ENCODE measurements around the gene ANKRD12. TPM values are rescaled to one million over a fixed set of nuclear protein-coding genes. Genes with fewer than 3 reads are reported as not detected.

The ANKRD12 gene
- 10 to 100 TPM; 15.0 to 19.7 TPM for total RNA-seq
- 10 to 100 TPM in 1 of 2 donors, 1 to 10 TPM in 1; 2.7 to 59.7 TPM for polyA plus RNA-seq

GRCh38 chr18:9136315-9137155 is at the start of gene ANKRD12:
Gene ANKRD12, plus strand, starts transcription at chr18:9136781. Its CDS starts 45,652 bp downstream, at chr18:9182433.
- under 1% methylated on average over 95 of the region's 95 CpGs for WGBS
- peaks cover 0 to 65% (median 48%) of the 10 kb centered on the region in 4 donors for H3K4me1 ChIP-seq (ENCODE audit: control insufficient read depth in 4 of 4, insufficient read depth in 4 of 4, low read length in 3 of 4)
- no peaks in the 10 kb centered on the region for H3K9me3 ChIP-seq (ENCODE audit: control insufficient read depth in 4 of 4, low read length in 3 of 4)
- peak; percentile 98 for DNase-seq (ENCODE audit: low spot score)
- TF ChIP-seq ZBTB33 (IDR thresholded peaks at IDR 0.05) (no peak), EGR1 (IDR thresholded peaks at IDR 0.05; ENCODE audit: low read depth in 2 of 2) (peak in 1 of 2 donors; percentile 24), SP1 (IDR thresholded peaks at IDR 0.05) (peak; percentile 68), HNF4A (conservative IDR thresholded peaks at IDR 0.05) (peak in 1 of 2 donors; percentile 13), FOXA2 (IDR thresholded peaks at IDR 0.05) (no peak), HNF4G (IDR thresholded peaks at IDR 0.05) (no peak), YY1 (IDR thresholded peaks at IDR 0.05) (peak; percentile 74), ATF3 (IDR thresholded peaks at IDR 0.05) (no peak), RAD21 (IDR thresholded peaks at IDR 0.05) (peak; percentile 20 to 51), MAX (IDR thresholded peaks at IDR 0.05) (peak; percentile 78), GABPA (IDR thresholded peaks at IDR 0.05 in 1 of 2, conservative IDR thresholded peaks at IDR 0.05 in 1 of 2) (peak in 1 of 2 donors; percentile 50), JUND (IDR thresholded peaks at IDR 0.05) (peak in 1 of 2 donors; percentile 11), RXRA (IDR thresholded peaks at IDR 0.05) (peak; percentile 26 to 33), TAF1 (conservative IDR thresholded peaks at IDR 0.05) (peak; percentile 65), NR2F2 (IDR thresholded peaks at IDR 0.05) (no peak)
- TF ChIP-seq, protein P1, sequence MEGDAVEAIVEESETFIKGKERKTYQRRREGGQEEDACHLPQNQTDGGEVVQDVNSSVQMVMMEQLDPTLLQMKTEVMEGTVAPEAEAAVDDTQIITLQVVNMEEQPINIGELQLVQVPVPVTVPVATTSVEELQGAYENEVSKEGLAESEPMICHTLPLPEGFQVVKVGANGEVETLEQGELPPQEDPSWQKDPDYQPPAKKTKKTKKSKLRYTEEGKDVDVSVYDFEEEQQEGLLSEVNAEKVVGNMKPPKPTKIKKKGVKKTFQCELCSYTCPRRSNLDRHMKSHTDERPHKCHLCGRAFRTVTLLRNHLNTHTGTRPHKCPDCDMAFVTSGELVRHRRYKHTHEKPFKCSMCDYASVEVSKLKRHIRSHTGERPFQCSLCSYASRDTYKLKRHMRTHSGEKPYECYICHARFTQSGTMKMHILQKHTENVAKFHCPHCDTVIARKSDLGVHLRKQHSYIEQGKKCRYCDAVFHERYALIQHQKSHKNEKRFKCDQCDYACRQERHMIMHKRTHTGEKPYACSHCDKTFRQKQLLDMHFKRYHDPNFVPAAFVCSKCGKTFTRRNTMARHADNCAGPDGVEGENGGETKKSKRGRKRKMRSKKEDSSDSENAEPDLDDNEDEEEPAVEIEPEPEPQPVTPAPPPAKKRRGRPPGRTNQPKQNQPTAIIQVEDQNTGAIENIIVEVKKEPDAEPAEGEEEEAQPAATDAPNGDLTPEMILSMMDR (IDR thresholded peaks at IDR 0.05; ENCODE audit: low read depth, low read length, missing input control) = no peak
- TF ChIP-seq, protein P2, sequence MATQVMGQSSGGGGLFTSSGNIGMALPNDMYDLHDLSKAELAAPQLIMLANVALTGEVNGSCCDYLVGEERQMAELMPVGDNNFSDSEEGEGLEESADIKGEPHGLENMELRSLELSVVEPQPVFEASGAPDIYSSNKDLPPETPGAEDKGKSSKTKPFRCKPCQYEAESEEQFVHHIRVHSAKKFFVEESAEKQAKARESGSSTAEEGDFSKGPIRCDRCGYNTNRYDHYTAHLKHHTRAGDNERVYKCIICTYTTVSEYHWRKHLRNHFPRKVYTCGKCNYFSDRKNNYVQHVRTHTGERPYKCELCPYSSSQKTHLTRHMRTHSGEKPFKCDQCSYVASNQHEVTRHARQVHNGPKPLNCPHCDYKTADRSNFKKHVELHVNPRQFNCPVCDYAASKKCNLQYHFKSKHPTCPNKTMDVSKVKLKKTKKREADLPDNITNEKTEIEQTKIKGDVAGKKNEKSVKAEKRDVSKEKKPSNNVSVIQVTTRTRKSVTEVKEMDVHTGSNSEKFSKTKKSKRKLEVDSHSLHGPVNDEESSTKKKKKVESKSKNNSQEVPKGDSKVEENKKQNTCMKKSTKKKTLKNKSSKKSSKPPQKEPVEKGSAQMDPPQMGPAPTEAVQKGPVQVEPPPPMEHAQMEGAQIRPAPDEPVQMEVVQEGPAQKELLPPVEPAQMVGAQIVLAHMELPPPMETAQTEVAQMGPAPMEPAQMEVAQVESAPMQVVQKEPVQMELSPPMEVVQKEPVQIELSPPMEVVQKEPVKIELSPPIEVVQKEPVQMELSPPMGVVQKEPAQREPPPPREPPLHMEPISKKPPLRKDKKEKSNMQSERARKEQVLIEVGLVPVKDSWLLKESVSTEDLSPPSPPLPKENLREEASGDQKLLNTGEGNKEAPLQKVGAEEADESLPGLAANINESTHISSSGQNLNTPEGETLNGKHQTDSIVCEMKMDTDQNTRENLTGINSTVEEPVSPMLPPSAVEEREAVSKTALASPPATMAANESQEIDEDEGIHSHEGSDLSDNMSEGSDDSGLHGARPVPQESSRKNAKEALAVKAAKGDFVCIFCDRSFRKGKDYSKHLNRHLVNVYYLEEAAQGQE (IDR thresholded peaks at IDR 0.05) = peak; percentile 67
- H3K27me3 ChIP-seq (ENCODE audit: control insufficient read depth in 4 of 4, insufficient read depth in 4 of 4, low read length in 3 of 4) = no peaks in the 10 kb centered on the region
- H3K9ac ChIP-seq (ENCODE audit: low read depth in 1 of 2, low read length in 2 of 2) = peak within 1 kb of the TSS; percentile 97 to 99
- peak within 1 kb of the TSS; percentile 96 to 98 (median 97) for H3K4me3 ChIP-seq (ENCODE audit: low read depth in 1 of 3, low read length in 3 of 3)
- peak within 1 kb of the TSS; percentile 96 to 98 for H3K27ac ChIP-seq (ENCODE audit: low read depth in 1 of 2, low read length in 2 of 2)
- peaks cover 0 to 10% (median 3%) of the 10 kb centered on the region in 4 donors for H3K36me3 ChIP-seq (ENCODE audit: control insufficient read depth in 4 of 4, insufficient read depth in 3 of 4, low read depth in 1 of 4, low read length in 3 of 4)

All from liver (tissue), 9 donors.